HCT116 (cell line): ENCODE measurements around the gene NFKB2. TPM values are rescaled to one million over a fixed set of nuclear protein-coding genes. Genes with fewer than 3 reads are reported as not detected.

ENCODE experiments used
- ATAC-seq: fragments of 200-7000 bp; cut with Tn5 transposase; 2 replicates; pipeline ENCODE4 v1.9.1; 2020; ENCODE audit warnings: mild to moderate bottlenecking, moderate library complexity
- BruUV-seq: library from RNA; stranded (reverse); fragments of 400-500 nt; replicated peaks from 2 replicates; lab custom pipeline; 2021; lab: Mats Ljungman, UMichigan
- CTCF ChIA-PET: fragments of 300-600 bp; sonication (Branson Sonifier 250); formaldehyde crosslinking; loops from one replicate; lab custom pipeline; 2021; ENCODE audit warnings: antibody characterized with exemption; lab: Charles Lee
- POLR2A ChIA-PET: fragments of 300-600, 350-600 bp; sonication (Branson Sonifier 250); formaldehyde crosslinking; loops from one replicate; lab custom pipeline; 2021; ENCODE audit warnings: antibody characterized with exemption; lab: Charles Lee
- RAD21 ChIA-PET, 2 experiments: fragments of 300-600 bp; sonication (Branson Sonifier 250); formaldehyde crosslinking; loops; one replicate each; lab custom pipeline; 2023; ENCODE audit warnings: low total read pairs in 2 of 2; ENCODE audit not compliant: uncharacterized antibody in 2 of 2, unreplicated experiment in 2 of 2, low non-redundant PET in 1 of 2; lab: Charles Lee
- DNase-seq: peaks from one replicate; pipeline ENCODE4 v3.0.0-alpha.2; 2010; ENCODE audit warnings: low read depth, low spot score
- H2AFZ ChIP-seq: fragments of 200-600 bp; shearing (Covaris generic), sonication (generic); 2 replicates; pipeline ENCODE4 v1.6.1; 2017; ENCODE audit warnings: low read depth, mixed run types, mixed read lengths, antibody characterized with exemption, low read length; ENCODE audit not compliant: poor library complexity, severe bottlenecking
- H3K27ac ChIP-seq: 2 replicates; pipeline ENCODE4 v1.5.1; 2012; ENCODE audit warnings: low read depth, low read length
- H3K27me3 ChIP-seq: fragments of 200-600 bp; sonication (generic); 2 replicates; pipeline ENCODE4 v1.6.1; 2016; ENCODE audit warnings: mixed run types, low read length, mixed read lengths; ENCODE audit not compliant: insufficient read depth
- H3K36me3 ChIP-seq, 2 experiments: fragments of 200-500 bp in 1 of 2; fragments of 200-600 bp in 1 of 2; sonication (Bioruptor generic) in 1 of 2; sonication (generic) in 1 of 2; 2 replicates each; pipeline versions ENCODE4 v1.5.1 to v1.6.1; 2014 to 2016; ENCODE audit warnings: low read length in 2 of 2, inconsistent platforms in 1 of 2, mixed read lengths in 1 of 2, mixed run types in 1 of 2; ENCODE audit not compliant: insufficient read depth in 2 of 2, control insufficient read depth in 1 of 2
- H3K4me1 ChIP-seq, 2 experiments: fragments of 200-600 bp in 1 of 2; sonication (generic) in 1 of 2; 2 replicates each; pipeline versions ENCODE4 v1.5.1 to v1.6.1; 2012 to 2017; ENCODE audit warnings: low read length in 2 of 2, inconsistent platforms in 1 of 2, mild to moderate bottlenecking in 1 of 2, mixed read lengths in 1 of 2, mixed run types in 1 of 2, moderate library complexity in 1 of 2; ENCODE audit not compliant: insufficient read depth in 2 of 2, control insufficient read depth in 1 of 2
- H3K4me2 ChIP-seq: fragments of 200-600 bp; sonication (generic); 2 replicates; pipeline ENCODE4 v1.6.1; 2017; ENCODE audit warnings: mixed run types, low read length, mixed read lengths
- H3K4me3 ChIP-seq, 2 experiments: fragments of 200-600 bp in 1 of 2; sonication (generic) in 1 of 2; replicated peaks in 1 of 2; 2 replicates each; pipeline ENCODE4 v1.5.1; 2011 to 2016; ENCODE audit warnings: low read length in 2 of 2, control low read depth in 1 of 2, low read depth in 1 of 2, mild to moderate bottlenecking in 1 of 2, mixed read lengths in 1 of 2, mixed run types in 1 of 2
- H3K79me2 ChIP-seq: fragments of 200-600 bp; sonication (generic); 2 replicates; pipeline ENCODE4 v1.6.1; 2017; ENCODE audit warnings: mild to moderate bottlenecking, mixed run types, low read length, moderate library complexity, mixed read lengths; ENCODE audit not compliant: insufficient read depth
- H3K9ac ChIP-seq: fragments of 200-600 bp; sonication (generic); 2 replicates; pipeline ENCODE4 v1.6.1; 2016; ENCODE audit warnings: low read length, mixed read lengths
- H3K9me2 ChIP-seq: fragments of 200-600 bp; sonication (generic), shearing (Covaris generic); 2 replicates; pipeline ENCODE4 v1.6.1; 2017; ENCODE audit warnings: mixed run types, mild to moderate bottlenecking, moderate library complexity; ENCODE audit not compliant: insufficient read depth
- H3K9me3 ChIP-seq, 2 experiments: fragments of 200-500 bp in 1 of 2; fragments of 200-600 bp in 1 of 2; sonication (Bioruptor generic) in 1 of 2; sonication (generic) in 1 of 2; 2 replicates each; pipeline ENCODE4 v1.6.1; 2014 to 2017; ENCODE audit warnings: low read length in 2 of 2, mixed read lengths in 2 of 2, inconsistent platforms in 1 of 2, low read depth in 1 of 2, mild to moderate bottlenecking in 1 of 2, mixed run types in 1 of 2, moderate library complexity in 1 of 2; ENCODE audit not compliant: control insufficient read depth in 1 of 2, insufficient read depth in 1 of 2
- H4K20me1 ChIP-seq: fragments of 200-600 bp; sonication (generic), shearing (Covaris generic); 2 replicates; pipeline ENCODE4 v1.6.1; 2017; ENCODE audit warnings: mixed run types, mild to moderate bottlenecking, moderate library complexity; ENCODE audit not compliant: insufficient read depth
- CEBPB ChIP-seq: IDR thresholded peaks from 2 replicates; pipeline ENCODE4 v1.6.1; 2012; ENCODE audit warnings: low read depth
- ELF1 ChIP-seq: IDR thresholded peaks from 2 replicates; pipeline ENCODE4 v1.6.1; 2012; ENCODE audit warnings: low read depth, borderline replicate concordance
- EZH2 ChIP-seq: fragments of 200-600 bp; sonication (generic); IDR thresholded peaks from 2 replicates; pipeline ENCODE4 v1.6.1; 2017; ENCODE audit warnings: antibody characterized with exemption, mixed run types
- MAX ChIP-seq: IDR thresholded peaks from 2 replicates; pipeline ENCODE4 v1.6.1; 2012
- REST ChIP-seq: IDR thresholded peaks from 2 replicates; pipeline ENCODE4 v1.6.1; 2012; ENCODE audit warnings: low read depth
- SIN3A ChIP-seq: IDR thresholded peaks from 2 replicates; pipeline ENCODE4 v1.6.1; 2012; ENCODE audit warnings: low read depth
- SP1 ChIP-seq: IDR thresholded peaks from 2 replicates; pipeline ENCODE4 v1.6.1; 2012; ENCODE audit warnings: low read depth
- YY1 ChIP-seq: IDR thresholded peaks from 2 replicates; pipeline ENCODE4 v1.6.1; 2011; ENCODE audit warnings: low read length, low read depth, moderate library complexity, mild to moderate bottlenecking; ENCODE audit not compliant: insufficient replicate concordance; ENCODE audit errors: extremely low read depth
- ZFX ChIP-seq: fragments of 450-650 bp; IDR thresholded peaks from 2 replicates; pipeline ENCODE4 v1.6.1; 2017
- intact Hi-C: fragments of 100-400 bp; cut with micrococcal nuclease; formaldehyde crosslinking; loops from 2 replicates; pipeline ENCODE4 v1.10.0; 2022
- total RNA-seq: library from RNA; stranded (reverse); gene quantifications from one replicate; pipeline ENCODE4 v1.2.1, GENCODE V29; 2021; ENCODE audit not compliant: unreplicated experiment

The NFKB2 gene
- total RNA-seq, 1 experiment from 2014 or later: 115 TPM

GRCh38 chr10:102379383-102379782, 16.1 kb upstream of the NFKB2 start:
- intact Hi-C loops: no loop called here
- ChIA-PET CTCF (interaction anchor here (0.7 to 0.8 kb wide), 2 partner anchors 147 to 204 kb away, joined by 3 to 4 read pairs; no protein-coding TSS in a partner anchor), RAD21 (no interaction called here), POLR2A (no interaction called here)
- Histone ChIP-seq H3K27ac (no peak overlapping the region), H2AFZ (no peak overlapping the region), H3K9ac (no peak overlapping the region), H3K4me2 (no peak overlapping the region), H3K36me3 (peaks cover 41 to 42% of the 10 kb centered on the region in 2 experiments), H3K4me3 (no peak overlapping the region), H3K79me2 (no peaks in the 10 kb centered on the region), H3K9me3 (no peaks in the 10 kb centered on the region), H3K27me3 (no peaks in the 10 kb centered on the region), H4K20me1 (no peaks in the 10 kb centered on the region)
- no peak for ATAC-seq
- no TSS peak for BruUV-seq
- TF ChIP-seq EZH2: no peak
- no peak for TF ChIP-seq SIN3A
- no peak for TF ChIP-seq CEBPB
- TF ChIP-seq YY1: no peak
- TF ChIP-seq, all 23 proteins: peak for 0
- Histone ChIP-seq H3K9me2 (no peaks in the 10 kb centered on the region), H3K4me1 (no peaks in the 10 kb centered on the region)
- no peak for DNase-seq

GRCh38 chr10:102381983-102382382, 13.5 kb upstream of the NFKB2 start:
- Histone ChIP-seq H3K79me2 (no peaks in the 10 kb centered on the region), H3K36me3 (peaks cover 20 to 24% of the 10 kb centered on the region in 2 experiments), H3K9me2 (no peaks in the 10 kb centered on the region), H3K9ac (no peak overlapping the region), H2AFZ (no peak overlapping the region), H3K4me2 (no peak overlapping the region), H4K20me1 (no peaks in the 10 kb centered on the region), H3K27me3 (no peaks in the 10 kb centered on the region), H3K9me3 (no peaks in the 10 kb centered on the region), H3K27ac (no peak overlapping the region), H3K4me3 (no peak overlapping the region), H3K4me1 (no peaks in the 10 kb centered on the region)
- DNase-seq (no peak), ATAC-seq (no peak)
- ChIA-PET CTCF (interaction anchor here (1.7 to 2.0 kb wide), 2 partner anchors 30 to 151 kb away, joined by 6 to 8 read pairs; no protein-coding TSS in a partner anchor), POLR2A (interaction anchor here (1.2 kb wide), 1 partner anchor 9 kb away, joined by 3 read pairs; no protein-coding TSS in a partner anchor), RAD21 (no interaction called here)
- no peak for TF ChIP-seq ELF1
- TF ChIP-seq SP1: no peak
- no peak for TF ChIP-seq REST
- no peak for TF ChIP-seq MAX
- no peak for TF ChIP-seq ZFX
- no peak for TF ChIP-seq EZH2
- no peak for TF ChIP-seq SIN3A
- intact Hi-C loops: no loop called here
- BruUV-seq: no TSS peak
